ENCODE results near the gene SRR.
"Not testable (repeated sequence)": the region's sequence is repeated elsewhere in the genome, so short reads cannot be mapped to it uniquely, and the experiment has no call there.

The SRR gene

DNA sequence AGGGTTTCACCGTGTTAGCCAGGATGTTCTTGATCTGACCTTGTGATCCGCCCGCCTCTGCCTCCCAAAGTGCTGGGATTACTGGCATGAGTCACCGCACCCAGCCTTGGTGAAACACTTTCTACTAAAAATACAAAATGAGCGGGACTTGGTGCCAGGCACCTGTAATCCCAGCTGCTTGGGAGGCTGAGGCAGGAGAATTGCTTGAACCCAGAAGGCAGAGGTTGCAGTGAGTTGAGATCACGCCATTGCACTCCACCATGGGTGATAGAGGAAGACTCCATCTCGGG, 13.1 kb downstream of the SRR start:
- H3K36me3 ChIP-seq (ENCODE audit: control insufficient read depth in 1 of 2, insufficient read depth in 2 of 2, low read depth in 1 of 2, low read length in 2 of 2), result peaks cover 7 to 25% of the 10 kb centered on the region in 2 experiments
- not testable (repeated sequence) for H4K91ac ChIP-seq (ENCODE audit: low read length); H3K4me2 ChIP-seq (ENCODE audit: low read length, poor library complexity, severe bottlenecking); H3K14ac ChIP-seq (ENCODE audit: low read length in 2 of 2); H3K79me1 ChIP-seq (replicated peaks; ENCODE audit: low read length, poor library complexity, severe bottlenecking); H2BK120ac ChIP-seq (ENCODE audit: low read depth, low read length); H2AFZ ChIP-seq (ENCODE audit: low read depth, low read length); H2BK12ac ChIP-seq (ENCODE audit: low read length in 2 of 2); H2BK5ac ChIP-seq (ENCODE audit: low read depth, low read length, poor library complexity, severe bottlenecking); H3K27me3 ChIP-seq (ENCODE audit: control insufficient read depth in 1 of 2, insufficient read depth in 1 of 2, low read length in 2 of 2); H2AK5ac ChIP-seq (ENCODE audit: low read length, severe bottlenecking); H3K4me1 ChIP-seq (ENCODE audit: control insufficient read depth, insufficient read depth, low read depth, low read length); DNase-seq; H4K8ac ChIP-seq (ENCODE audit: low read length); H3K9me3 ChIP-seq (ENCODE audit: control insufficient read depth, low read length); H3K4ac ChIP-seq (ENCODE audit: low read depth in 1 of 2, low read length in 2 of 2); H3K18ac ChIP-seq (ENCODE audit: low read depth in 1 of 2, low read length in 2 of 2); H3K27ac ChIP-seq (ENCODE audit: low read length, poor library complexity, severe bottlenecking); H3K9ac ChIP-seq (ENCODE audit: low read length); H3K23ac ChIP-seq (ENCODE audit: low read length in 2 of 2); H2BK15ac ChIP-seq (ENCODE audit: low read depth, poor library complexity, severe bottlenecking); H3K4me3 ChIP-seq (ENCODE audit: insufficient read depth in 1 of 2, low read depth in 1 of 2, low read length in 2 of 2)
- 93% methylated on average over 6 of the region's 7 CpGs for WGBS

DNA sequence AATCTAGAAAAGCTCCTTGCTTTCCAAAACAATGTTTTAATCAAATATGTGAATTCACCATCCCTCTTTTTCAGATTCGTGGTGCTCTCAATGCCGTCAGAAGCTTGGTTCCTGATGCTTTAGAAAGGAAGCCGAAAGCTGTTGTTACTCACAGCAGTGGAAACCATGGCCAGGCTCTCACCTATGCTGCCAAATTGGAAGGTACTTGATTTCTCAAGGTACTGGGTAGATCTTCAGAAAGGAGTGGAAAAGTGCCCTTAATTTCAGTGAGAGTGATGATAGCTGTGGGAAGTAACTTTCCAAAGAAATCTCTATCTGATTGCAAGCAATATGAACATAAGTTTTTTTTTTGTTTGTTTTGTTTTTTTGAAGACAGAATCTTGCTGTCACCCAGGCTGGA, 14.0 kb downstream of the SRR start:
- Histone ChIP-seq H3K9me3 (ENCODE audit: control insufficient read depth, low read length) (no peaks in the 10 kb centered on the region), H3K23ac (ENCODE audit: low read length in 2 of 2) (no peak overlapping the region), H3K18ac (ENCODE audit: low read depth in 1 of 2, low read length in 2 of 2) (no peak overlapping the region), H3K27me3 (ENCODE audit: control insufficient read depth in 1 of 2, insufficient read depth in 1 of 2, low read length in 2 of 2) (no peaks in the 10 kb centered on the region), H4K8ac (ENCODE audit: low read length) (no peak overlapping the region), H3K14ac (ENCODE audit: low read length in 2 of 2) (no peak overlapping the region), H3K4me2 (ENCODE audit: low read length, poor library complexity, severe bottlenecking) (no peak overlapping the region), H2BK5ac (ENCODE audit: low read depth, low read length, poor library complexity, severe bottlenecking) (no peak overlapping the region), H3K4me1 (ENCODE audit: control insufficient read depth, insufficient read depth, low read depth, low read length) (peaks cover 2% of the 10 kb centered on the region), H2BK15ac (ENCODE audit: low read depth, poor library complexity, severe bottlenecking) (no peak overlapping the region), H3K4ac (ENCODE audit: low read depth in 1 of 2, low read length in 2 of 2) (no peak overlapping the region), H3K79me1 (replicated peaks; ENCODE audit: low read length, poor library complexity, severe bottlenecking) (no peaks in the 10 kb centered on the region), H2AFZ (ENCODE audit: low read depth, low read length) (no peak overlapping the region), H2AK5ac (ENCODE audit: low read length, severe bottlenecking) (no peak overlapping the region), H3K27ac (ENCODE audit: low read length, poor library complexity, severe bottlenecking) (no peak overlapping the region), H3K36me3 (ENCODE audit: control insufficient read depth in 1 of 2, insufficient read depth in 2 of 2, low read depth in 1 of 2, low read length in 2 of 2) (peaks cover 10 to 32% of the 10 kb centered on the region in 2 experiments), H2BK120ac (ENCODE audit: low read depth, low read length) (no peak overlapping the region), H2BK12ac (ENCODE audit: low read length in 2 of 2) (no peak overlapping the region), H3K9ac (ENCODE audit: low read length) (no peak overlapping the region), H4K91ac (ENCODE audit: low read length) (no peak overlapping the region), H3K4me3 (ENCODE audit: insufficient read depth in 1 of 2, low read depth in 1 of 2, low read length in 2 of 2) (no peak overlapping the region)
- no peak for DNase-seq
- 91% methylated on average over 3 of the region's 3 CpGs for WGBS

DNA sequence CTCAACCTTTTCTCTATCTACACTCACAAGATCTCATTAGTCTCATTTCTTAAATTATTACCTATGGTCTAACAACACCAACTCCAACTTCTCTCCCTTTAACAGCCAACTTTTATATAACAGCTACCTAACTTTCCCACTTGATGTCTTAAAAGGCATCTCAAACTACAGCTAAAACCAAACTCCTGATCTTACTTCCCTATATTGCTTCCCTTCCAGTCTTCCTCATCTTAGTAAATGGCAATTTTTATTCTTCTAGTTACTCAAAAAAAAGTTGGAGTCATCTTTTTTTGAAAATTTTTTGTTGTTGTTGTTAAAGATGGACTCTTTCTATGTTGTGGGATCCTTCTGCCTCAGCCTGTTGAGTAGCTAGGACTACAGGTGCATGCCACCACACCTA, 15.3 kb downstream of the SRR start:
- no peak overlapping the region for H2BK5ac ChIP-seq (ENCODE audit: low read depth, low read length, poor library complexity, severe bottlenecking)
- no peak overlapping the region for H3K9ac ChIP-seq (ENCODE audit: low read length)
- H2BK120ac ChIP-seq (ENCODE audit: low read depth, low read length), result no peak overlapping the region
- H2BK15ac ChIP-seq (ENCODE audit: low read depth, poor library complexity, severe bottlenecking), result no peak overlapping the region
- no peaks in the 10 kb centered on the region for H3K9me3 ChIP-seq (ENCODE audit: control insufficient read depth, low read length)
- H4K91ac ChIP-seq (ENCODE audit: low read length), result no peak overlapping the region
- H3K27me3 ChIP-seq (ENCODE audit: control insufficient read depth in 1 of 2, insufficient read depth in 1 of 2, low read length in 2 of 2), result no peaks in the 10 kb centered on the region
- no peak overlapping the region for H2AK5ac ChIP-seq (ENCODE audit: low read length, severe bottlenecking)
- H3K79me1 ChIP-seq (replicated peaks; ENCODE audit: low read length, poor library complexity, severe bottlenecking), result no peaks in the 10 kb centered on the region
- no peak overlapping the region for H3K18ac ChIP-seq (ENCODE audit: low read depth in 1 of 2, low read length in 2 of 2)
- no peak overlapping the region for H3K4me3 ChIP-seq (ENCODE audit: insufficient read depth in 1 of 2, low read depth in 1 of 2, low read length in 2 of 2)
- no peak for DNase-seq
- H3K36me3 ChIP-seq (ENCODE audit: control insufficient read depth in 1 of 2, insufficient read depth in 2 of 2, low read depth in 1 of 2, low read length in 2 of 2), result peaks cover 17 to 45% of the 10 kb centered on the region in 2 experiments
- H2BK12ac ChIP-seq (ENCODE audit: low read length in 2 of 2), result no peak overlapping the region
- peaks cover 2% of the 10 kb centered on the region for H3K4me1 ChIP-seq (ENCODE audit: control insufficient read depth, insufficient read depth, low read depth, low read length)
- H3K4ac ChIP-seq (ENCODE audit: low read depth in 1 of 2, low read length in 2 of 2), result no peak overlapping the region
- H3K4me2 ChIP-seq (ENCODE audit: low read length, poor library complexity, severe bottlenecking), result no peak overlapping the region
- no peak overlapping the region for H3K14ac ChIP-seq (ENCODE audit: low read length in 2 of 2)
- no peak overlapping the region for H3K27ac ChIP-seq (ENCODE audit: low read length, poor library complexity, severe bottlenecking)
- H3K23ac ChIP-seq (ENCODE audit: low read length in 2 of 2), result no peak overlapping the region
- H4K8ac ChIP-seq (ENCODE audit: low read length), result no peak overlapping the region
- no peak overlapping the region for H2AFZ ChIP-seq (ENCODE audit: low read depth, low read length)

DNA sequence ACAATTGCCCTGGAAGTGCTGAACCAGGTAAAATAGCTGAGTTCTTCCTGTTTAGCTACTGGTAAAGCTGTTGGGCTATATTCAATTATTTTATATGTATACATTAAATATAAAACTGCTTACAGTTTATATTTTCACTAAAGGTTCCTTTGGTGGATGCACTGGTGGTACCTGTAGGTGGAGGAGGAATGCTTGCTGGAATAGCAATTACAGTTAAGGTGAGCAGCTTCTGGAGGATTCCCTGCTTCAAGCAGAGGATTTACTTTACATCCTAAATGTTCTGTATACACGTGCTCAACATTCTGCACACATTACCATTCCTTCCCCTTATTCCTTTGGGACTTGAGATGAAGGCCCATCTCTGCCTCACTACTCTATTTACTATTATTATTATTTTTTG, 17.6 kb downstream of the SRR start:
- H2BK15ac ChIP-seq (ENCODE audit: low read depth, poor library complexity, severe bottlenecking), result no peak overlapping the region
- H3K27ac ChIP-seq (ENCODE audit: low read length, poor library complexity, severe bottlenecking), result no peak overlapping the region
- H3K27me3 ChIP-seq (ENCODE audit: control insufficient read depth in 1 of 2, insufficient read depth in 1 of 2, low read length in 2 of 2), result no peaks in the 10 kb centered on the region
- H3K23ac ChIP-seq (ENCODE audit: low read length in 2 of 2), result no peak overlapping the region
- H3K4me3 ChIP-seq (ENCODE audit: insufficient read depth in 1 of 2, low read depth in 1 of 2, low read length in 2 of 2), result no peak overlapping the region
- no peak overlapping the region for H3K4ac ChIP-seq (ENCODE audit: low read depth in 1 of 2, low read length in 2 of 2)
- no peak overlapping the region for H2AFZ ChIP-seq (ENCODE audit: low read depth, low read length)
- no peak overlapping the region for H3K9ac ChIP-seq (ENCODE audit: low read length)
- 75% methylated on average over 1 of the region's 1 CpG for WGBS
- H2BK120ac ChIP-seq (ENCODE audit: low read depth, low read length), result no peak overlapping the region
- H4K8ac ChIP-seq (ENCODE audit: low read length), result no peak overlapping the region
- peaks cover 2% of the 10 kb centered on the region for H3K79me1 ChIP-seq (replicated peaks; ENCODE audit: low read length, poor library complexity, severe bottlenecking)
- H3K4me1 ChIP-seq (ENCODE audit: control insufficient read depth, insufficient read depth, low read depth, low read length), result peaks cover 2% of the 10 kb centered on the region
- no peak overlapping the region for H3K14ac ChIP-seq (ENCODE audit: low read length in 2 of 2)
- no peak overlapping the region for H2BK5ac ChIP-seq (ENCODE audit: low read depth, low read length, poor library complexity, severe bottlenecking)
- H2BK12ac ChIP-seq (ENCODE audit: low read length in 2 of 2), result no peak overlapping the region
- DNase-seq, result no peak
- no peak overlapping the region for H4K91ac ChIP-seq (ENCODE audit: low read length)
- H2AK5ac ChIP-seq (ENCODE audit: low read length, severe bottlenecking), result no peak overlapping the region
- peaks cover 28 to 66% of the 10 kb centered on the region in 2 experiments for H3K36me3 ChIP-seq (ENCODE audit: control insufficient read depth in 1 of 2, insufficient read depth in 2 of 2, low read depth in 1 of 2, low read length in 2 of 2)
- H3K18ac ChIP-seq (ENCODE audit: low read depth in 1 of 2, low read length in 2 of 2), result no peak overlapping the region
- no peak overlapping the region for H3K4me2 ChIP-seq (ENCODE audit: low read length, poor library complexity, severe bottlenecking)
- H3K9me3 ChIP-seq (ENCODE audit: control insufficient read depth, low read length), result no peaks in the 10 kb centered on the region
